ENCODE results near the gene DLGAP1.

- TF ChIP-seq ESRRG (CRISPR knock-in tag; IDR thresholded peaks at IDR 0.05) (no peak), ZNF565 (CRISPR knock-in tag; conservative IDR thresholded peaks at IDR 0.05; ENCODE audit: low read depth) (no peak), ZFP30 (CRISPR knock-in tag; IDR thresholded peaks at IDR 0.05) (no peak), RARB (CRISPR knock-in tag; IDR thresholded peaks at IDR 0.05) (no peak), ZFP3 (CRISPR knock-in tag; IDR thresholded peaks at IDR 0.05) (no peak), TCF4 (CRISPR knock-in tag; IDR thresholded peaks at IDR 0.05; ENCODE audit: borderline replicate concordance) (no peak), ARNTL (CRISPR knock-in tag; IDR thresholded peaks at IDR 0.05; ENCODE audit: borderline replicate concordance, low read depth) (no peak), OSR1 (CRISPR knock-in tag; IDR thresholded peaks at IDR 0.05) (no peak), TOX (CRISPR knock-in tag; IDR thresholded peaks at IDR 0.05; ENCODE audit: borderline replicate concordance) (no peak), ISL1 (CRISPR knock-in tag; IDR thresholded peaks at IDR 0.05) (no peak), CSRNP3 (CRISPR knock-in tag; IDR thresholded peaks at IDR 0.05) (no peak)
Measured at GRCh38 chr18:3494245-3494526, 960.9 kb downstream of the DLGAP1 start.

Data from SK-N-SH treated with all-trans-retinoic acid at 6 μM for 48 hours (cell line).